Brain microvascular endothelial cell (primary cell): ENCODE data around the gene SVIP.

Experiments used
- DNase-seq: peaks from one replicate; pipeline ENCODE4 v3.0.0-alpha.2; 2020
- H3K27ac ChIP-seq: fragments of 250-450 bp; sonication (Bioruptor Pico); 2 replicates; pipeline ENCODE4 v1.5.1; 2020; ENCODE audit warnings: mild to moderate bottlenecking, moderate library complexity
- H3K27me3 ChIP-seq: fragments of 250-450 bp; sonication (Bioruptor Pico); replicated peaks from 2 replicates; pipeline ENCODE4 v1.5.1; 2020; ENCODE audit warnings: mild to moderate bottlenecking
- H3K36me3 ChIP-seq: fragments of 250-450 bp; sonication (Bioruptor Pico); replicated peaks from 2 replicates; pipeline ENCODE4 v1.5.1; 2020; ENCODE audit warnings: mild to moderate bottlenecking
- H3K4me3 ChIP-seq: 2 replicates; pipeline ENCODE4 v1.5.1; 2011; ENCODE audit warnings: low read depth, mild to moderate bottlenecking, control low read depth, low read length, moderate library complexity
- in situ Hi-C: cut with HindIII; loops from 2 replicates; pipeline ENCODE4 v1.10.0; 2017; ENCODE audit warnings: low sequenced_read_pairs, low pct_ligation_motif_present
- TF ChIP-seq, protein P1 (sequence below): IDR thresholded peaks from 2 replicates; pipeline ENCODE4 v1.5.1; 2011; ENCODE audit warnings: low read depth, mild to moderate bottlenecking, moderate library complexity, low read length, control low read depth, inconsistent platforms; ENCODE audit errors: missing control alignments

SVIP gene

DNA sequence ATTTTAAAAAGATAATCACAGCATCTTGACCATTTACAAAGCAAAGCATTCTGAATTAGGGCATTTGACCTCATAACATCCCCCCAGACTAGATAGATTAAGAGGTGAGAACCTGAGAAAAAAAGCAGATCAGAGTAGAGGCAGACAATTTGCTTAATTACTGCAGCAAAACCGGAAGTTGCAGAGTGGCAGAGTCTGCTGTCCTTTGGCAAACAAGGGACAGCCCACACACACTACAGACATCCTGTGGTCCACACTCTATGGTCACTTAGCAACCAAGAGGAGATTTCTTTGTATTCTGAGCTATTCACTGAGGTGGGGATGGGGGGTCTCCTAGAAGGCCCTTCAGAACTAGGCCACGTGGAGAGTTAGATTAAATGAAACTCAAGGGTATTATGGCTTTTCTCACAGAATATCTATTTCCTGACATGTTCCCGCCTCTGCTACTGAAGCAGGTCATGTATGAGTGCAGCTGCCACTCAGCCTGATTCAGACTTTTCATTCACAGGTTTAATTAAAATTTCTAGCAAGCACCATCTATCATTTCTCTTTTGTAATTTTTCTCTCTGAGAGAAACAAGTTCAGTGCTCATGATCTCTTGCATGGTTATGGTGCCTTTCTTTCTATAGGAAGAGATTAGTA, 48.5 kb downstream of the SVIP start:
- in situ Hi-C loops = no loop called here
- no peak for DNase-seq

DNA sequence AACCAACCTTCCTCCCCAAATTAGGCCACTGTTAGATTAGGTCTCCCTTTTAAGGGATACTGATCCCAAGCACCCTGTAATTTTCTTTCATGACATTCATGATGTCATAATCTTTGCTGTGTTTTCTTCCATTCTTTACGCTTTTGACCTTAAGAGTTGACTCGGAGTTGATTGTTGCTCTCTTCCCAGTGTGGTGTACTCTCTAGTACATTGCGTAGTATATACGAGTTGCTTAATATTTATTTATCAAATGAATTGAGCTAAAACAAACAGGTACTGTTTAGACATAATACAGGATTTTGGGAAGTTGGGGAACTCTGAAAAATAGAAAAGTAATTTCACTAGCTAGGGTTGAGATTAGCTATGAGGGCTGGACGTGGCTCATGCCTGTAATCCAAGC, 49.8 kb downstream of the SVIP start:
- Histone ChIP-seq H3K27me3 (no peaks in the 10 kb centered on the region), H3K27ac (no peak overlapping the region), H3K36me3 (no peaks in the 10 kb centered on the region), H3K4me3 (no peak overlapping the region)
- DNase-seq = no peak
- in situ Hi-C loops = no loop called here
- TF ChIP-seq, protein P1, sequence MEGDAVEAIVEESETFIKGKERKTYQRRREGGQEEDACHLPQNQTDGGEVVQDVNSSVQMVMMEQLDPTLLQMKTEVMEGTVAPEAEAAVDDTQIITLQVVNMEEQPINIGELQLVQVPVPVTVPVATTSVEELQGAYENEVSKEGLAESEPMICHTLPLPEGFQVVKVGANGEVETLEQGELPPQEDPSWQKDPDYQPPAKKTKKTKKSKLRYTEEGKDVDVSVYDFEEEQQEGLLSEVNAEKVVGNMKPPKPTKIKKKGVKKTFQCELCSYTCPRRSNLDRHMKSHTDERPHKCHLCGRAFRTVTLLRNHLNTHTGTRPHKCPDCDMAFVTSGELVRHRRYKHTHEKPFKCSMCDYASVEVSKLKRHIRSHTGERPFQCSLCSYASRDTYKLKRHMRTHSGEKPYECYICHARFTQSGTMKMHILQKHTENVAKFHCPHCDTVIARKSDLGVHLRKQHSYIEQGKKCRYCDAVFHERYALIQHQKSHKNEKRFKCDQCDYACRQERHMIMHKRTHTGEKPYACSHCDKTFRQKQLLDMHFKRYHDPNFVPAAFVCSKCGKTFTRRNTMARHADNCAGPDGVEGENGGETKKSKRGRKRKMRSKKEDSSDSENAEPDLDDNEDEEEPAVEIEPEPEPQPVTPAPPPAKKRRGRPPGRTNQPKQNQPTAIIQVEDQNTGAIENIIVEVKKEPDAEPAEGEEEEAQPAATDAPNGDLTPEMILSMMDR = no peak

More for the DNA sequence above, 48.5 kb downstream of the SVIP start:
- H3K36me3 ChIP-seq = no peaks in the 10 kb centered on the region
- no peak overlapping the region for H3K27ac ChIP-seq
- TF ChIP-seq, protein P1 = no peak
- no peaks in the 10 kb centered on the region for H3K27me3 ChIP-seq
- no peak overlapping the region for H3K4me3 ChIP-seq

GRCh38 chr11:22778642-22779041, 51.0 kb downstream of the SVIP start:
- in situ Hi-C loops = no loop called here

GRCh38 chr11:22775248-22775647, 54.4 kb downstream of the SVIP start:
- no peak for DNase-seq
- Histone ChIP-seq H3K36me3 (no peaks in the 10 kb centered on the region), H3K27me3 (no peaks in the 10 kb centered on the region), H3K4me3 (no peak overlapping the region), H3K27ac (no peak overlapping the region)
- in situ Hi-C loops = no loop called here
- TF ChIP-seq, protein P1 = no peak

More at GRCh38 chr11:22778642-22779041, 51.0 kb downstream of the SVIP start:
- Histone ChIP-seq H3K27me3 (no peaks in the 10 kb centered on the region), H3K4me3 (no peak overlapping the region), H3K27ac (no peak overlapping the region), H3K36me3 (no peaks in the 10 kb centered on the region)
- TF ChIP-seq, protein P1 = no peak
- no peak for DNase-seq

DNA sequence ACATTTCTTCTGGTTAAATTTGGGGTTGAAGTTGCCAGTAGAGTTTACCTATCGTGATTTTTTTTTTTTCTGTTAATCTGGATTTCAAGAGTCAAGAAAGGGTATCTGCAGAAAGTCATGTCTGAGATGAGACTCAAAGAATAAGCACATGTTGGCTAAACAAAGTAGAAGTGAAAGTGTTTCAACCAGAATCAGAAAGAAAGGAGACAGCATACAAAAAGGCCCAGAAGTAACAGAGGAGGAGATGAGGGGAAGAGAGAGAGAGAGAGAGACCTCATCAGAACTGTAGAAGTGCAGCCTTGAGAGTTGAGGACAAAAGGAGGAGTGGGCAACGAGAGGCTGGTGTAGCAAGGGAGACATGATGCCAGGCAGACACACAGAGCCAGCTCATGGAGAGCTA, 54.9 kb downstream of the SVIP start:
- Histone ChIP-seq H3K27ac (no peak overlapping the region), H3K36me3 (no peaks in the 10 kb centered on the region), H3K4me3 (no peak overlapping the region), H3K27me3 (no peaks in the 10 kb centered on the region)
- in situ Hi-C loops = no loop called here
- TF ChIP-seq, protein P1 = no peak
- DNase-seq = no peak

GRCh38 chr11:22769081-22769480, 60.5 kb downstream of the SVIP start:
- Histone ChIP-seq H3K4me3 (no peak overlapping the region), H3K36me3 (no peaks in the 10 kb centered on the region), H3K27me3 (no peaks in the 10 kb centered on the region), H3K27ac (no peak overlapping the region)
- in situ Hi-C loops = no loop called here
- DNase-seq = no peak
- TF ChIP-seq, protein P1 = no peak
